MM.1S (cell line): ENCODE measurements around the gene MARK4.

Source experiments
- CTCF ChIP-seq: fragments of 300-600 bp; sonication (generic); IDR thresholded peaks from 2 replicates; pipeline ENCODE4 v1.5.1; 2016; ENCODE audit warnings: antibody characterized with exemption, low read length, mixed read lengths
- EZH2 ChIP-seq: fragments of 300-600 bp; sonication (generic); optimal IDR thresholded peaks from 2 replicates; pipeline ENCODE3; 2017; ENCODE audit warnings: low read depth, mild to moderate bottlenecking, antibody characterized with exemption, low read length, mixed read lengths
- EZH2phosphoT487 ChIP-seq: fragments of 300-600 bp; sonication (generic); IDR thresholded peaks from 2 replicates; pipeline ENCODE4 v1.6.1; 2018; ENCODE audit warnings: antibody characterized with exemption, low read length

DNA sequence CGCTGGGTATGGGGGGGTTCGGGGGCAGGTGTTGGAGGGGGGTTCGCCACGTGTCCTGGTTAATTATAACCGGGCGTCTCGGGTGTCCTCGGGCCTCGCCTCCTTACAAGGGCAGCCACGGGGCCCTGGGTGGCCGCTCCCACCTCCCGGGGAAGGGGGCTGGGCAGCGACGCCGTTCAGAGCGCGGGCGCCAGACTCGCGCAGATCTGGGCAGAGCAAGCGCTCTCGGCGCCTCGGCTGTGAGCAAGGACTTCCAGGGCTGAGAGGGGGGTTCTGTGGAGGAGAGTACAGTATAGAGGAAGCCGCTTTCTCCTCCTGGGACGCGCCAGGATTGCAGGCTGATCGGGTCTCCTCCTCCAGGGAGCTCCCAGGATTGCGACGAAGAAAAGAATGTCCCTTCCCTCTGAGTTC is 72.6 kb downstream of the MARK4 start:
- TF ChIP-seq CTCF (no peak), EZH2 (no peak), EZH2phosphoT487 (no peak)
